OCI-LY7 (cell line): ENCODE data around the gene MYH10. TPM values are rescaled to one million over a fixed set of nuclear protein-coding genes. Genes with fewer than 3 reads are reported as not detected.

ENCODE experiments used
- BruUV-seq: library from RNA; stranded (reverse); fragments of 400-500 nt; replicated peaks from 2 replicates; lab custom pipeline; 2021; lab: Mats Ljungman, UMichigan
- CTCF ChIA-PET: fragments of 300-600 bp; sonication (Branson Sonifier 250); formaldehyde crosslinking; loops from one replicate; lab custom pipeline; 2022; ENCODE audit warnings: antibody characterized with exemption; ENCODE audit not compliant: unreplicated experiment; lab: Charles Lee
- POLR2A ChIA-PET: fragments of 300-600 bp; sonication (Branson Sonifier 250); formaldehyde crosslinking; loops from one replicate; lab custom pipeline; 2022; ENCODE audit warnings: antibody characterized with exemption; lab: Charles Lee
- DNase-seq: peaks from one replicate; pipeline ENCODE4 v3.0.0-alpha.2; 2015; ENCODE audit warnings: low spot score
- H2AFZ ChIP-seq: fragments of 200-600 bp; sonication (generic), shearing (Covaris generic); 2 replicates; pipeline ENCODE4 v1.6.1; 2014; ENCODE audit warnings: mild to moderate bottlenecking, antibody characterized with exemption, low read length, moderate library complexity
- H3K27ac ChIP-seq: fragments of 200-600 bp; sonication (generic); 2 replicates; pipeline ENCODE4 v1.5.1; 2014; ENCODE audit warnings: mixed run types, low read depth, mild to moderate bottlenecking, moderate library complexity, low read length, inconsistent platforms; ENCODE audit not compliant: poor library complexity, severe bottlenecking
- H3K36me3 ChIP-seq: fragments of 200-600 bp; sonication (generic); 2 replicates; pipeline ENCODE4 v1.6.1; 2014; ENCODE audit warnings: mild to moderate bottlenecking, antibody characterized with exemption, low read length, moderate library complexity, mixed read lengths; ENCODE audit not compliant: insufficient read depth
- H3K4me1 ChIP-seq: fragments of 200-600 bp; sonication (generic); 2 replicates; pipeline ENCODE4 v1.5.1; 2014; ENCODE audit warnings: mild to moderate bottlenecking, low read length; ENCODE audit not compliant: insufficient read depth, poor library complexity, severe bottlenecking
- H3K4me2 ChIP-seq: fragments of 200-600 bp; sonication (generic); 2 replicates; pipeline ENCODE4 v1.6.1; 2014; ENCODE audit warnings: mild to moderate bottlenecking, low read length
- H3K4me3 ChIP-seq: fragments of 200-600 bp; sonication (generic); 2 replicates; pipeline ENCODE4 v1.5.1; 2014; ENCODE audit warnings: mild to moderate bottlenecking, low read depth, low read length; ENCODE audit not compliant: poor library complexity, severe bottlenecking
- H3K79me2 ChIP-seq: fragments of 200-600 bp; sonication (generic); 2 replicates; pipeline ENCODE4 v1.6.1; 2016; ENCODE audit warnings: low read depth, mild to moderate bottlenecking, low read length, moderate library complexity, mixed read lengths; ENCODE audit not compliant: insufficient read depth
- H3K9me2 ChIP-seq: fragments of 200-600 bp; sonication (generic); 2 replicates; pipeline ENCODE4 v1.6.1; 2016; ENCODE audit warnings: mild to moderate bottlenecking, low read length, mixed read lengths; ENCODE audit not compliant: insufficient read depth
- H3K9me3 ChIP-seq: fragments of 200-600 bp; sonication (generic); 2 replicates; pipeline ENCODE4 v1.6.1; 2014; ENCODE audit warnings: mild to moderate bottlenecking, mixed run types, low read length, mixed read lengths
- H4K20me1 ChIP-seq: fragments of 200-600 bp; sonication (generic); 2 replicates; pipeline ENCODE4 v1.6.1; 2014; ENCODE audit warnings: mild to moderate bottlenecking, antibody characterized with exemption, low read length, moderate library complexity, mixed read lengths; ENCODE audit not compliant: insufficient read depth
- CTCF ChIP-seq: fragments of 200-600 bp; sonication (generic); conservative IDR thresholded peaks from 2 replicates; pipeline ENCODE4 v1.5.1; 2014; ENCODE audit warnings: mild to moderate bottlenecking, antibody characterized with exemption, low read length, moderate library complexity, mixed read lengths
- EZH2phosphoT487 ChIP-seq: fragments of 200-600 bp; sonication (generic); IDR thresholded peaks from 2 replicates; pipeline ENCODE4 v1.6.1; 2018; ENCODE audit warnings: low read depth, borderline replicate concordance, mild to moderate bottlenecking, mixed run types, antibody characterized with exemption, low read length, moderate library complexity, mixed read lengths
- intact Hi-C: fragments of 100-400 bp; cut with micrococcal nuclease; formaldehyde crosslinking; loops from one replicate; pipeline ENCODE4 v1.10.0; 2022; ENCODE audit not compliant: unreplicated experiment
- total RNA-seq, 2 experiments: library from RNA; depleted of rRNA in 1 of 2; stranded (reverse); fragments of >200 nt in 1 of 2; shearing (Covaris generic) in 1 of 2; gene quantifications; 2 replicates each; pipeline ENCODE4 v1.2.3, GENCODE V29; 2014 to 2022

MYH10 gene
- total RNA-seq, 2 experiments from 2014 or later, result 41.9 to 60.4 TPM

GRCh38 chr17:8502126-8502525, 128.4 kb downstream of the MYH10 start:
- no TSS peak for BruUV-seq
- Histone ChIP-seq H3K27ac (no peak overlapping the region), H3K4me2 (no peak overlapping the region), H2AFZ (no peak overlapping the region), H4K20me1 (no peaks in the 10 kb centered on the region), H3K36me3 (peaks cover 40% of the 10 kb centered on the region), H3K9me2 (no peaks in the 10 kb centered on the region), H3K79me2 (no peaks in the 10 kb centered on the region), H3K4me3 (no peak overlapping the region), H3K4me1 (no peaks in the 10 kb centered on the region), H3K9me3 (no peaks in the 10 kb centered on the region)
- ChIA-PET POLR2A (interaction anchor here (0.5 kb wide), 1 partner anchor 349 kb away, joined by 3 read pairs; no protein-coding TSS in a partner anchor), CTCF (no interaction called here)
- no peak for TF ChIP-seq EZH2phosphoT487
- no peak for TF ChIP-seq CTCF
- intact Hi-C loops, result no loop called here
- no peak for DNase-seq

- H3K36me3 ChIP-seq, result peaks cover 47% of the 10 kb centered on the region
- POLR2A ChIA-PET, result no interaction called here
- TF ChIP-seq CTCF, result no peak
- no peak for TF ChIP-seq EZH2phosphoT487
- DNase-seq, result no peak
- intact Hi-C loops, result no loop called here
- CTCF ChIA-PET, result no interaction called here
- no peak overlapping the region for H3K4me2 ChIP-seq
- H3K9me2 ChIP-seq, result no peaks in the 10 kb centered on the region
- no peaks in the 10 kb centered on the region for H4K20me1 ChIP-seq
- no peaks in the 10 kb centered on the region for H3K79me2 ChIP-seq
- H3K9me3 ChIP-seq, result no peaks in the 10 kb centered on the region
- no peaks in the 10 kb centered on the region for H3K4me1 ChIP-seq
- no peak overlapping the region for H3K4me3 ChIP-seq
- no TSS peak for BruUV-seq
- no peak overlapping the region for H3K27ac ChIP-seq
- no peak overlapping the region for H2AFZ ChIP-seq
Measured at GRCh38 chr17:8500609-8501008, 129.9 kb downstream of the MYH10 start.

GRCh38 chr17:8499614-8500013, 130.9 kb downstream of the MYH10 start:
- no peaks in the 10 kb centered on the region for H4K20me1 ChIP-seq
- no peaks in the 10 kb centered on the region for H3K9me2 ChIP-seq
- H3K79me2 ChIP-seq, result no peaks in the 10 kb centered on the region
- H3K27ac ChIP-seq, result no peak overlapping the region
- ChIA-PET POLR2A (no interaction called here), CTCF (no interaction called here)
- peaks cover 41% of the 10 kb centered on the region for H3K36me3 ChIP-seq
- intact Hi-C loops, result no loop called here
- no TSS peak for BruUV-seq
- no peak for DNase-seq
- no peak overlapping the region for H2AFZ ChIP-seq
- no peaks in the 10 kb centered on the region for H3K4me1 ChIP-seq
- TF ChIP-seq CTCF, result no peak
- no peak for TF ChIP-seq EZH2phosphoT487
- no peak overlapping the region for H3K4me3 ChIP-seq
- no peaks in the 10 kb centered on the region for H3K9me3 ChIP-seq
- no peak overlapping the region for H3K4me2 ChIP-seq
